Mucosa of rectum (tissue), 2 donors: Measurements from ENCODE around the gene CLDN34.

Experiments
- H3K27ac ChIP-seq, 2 donors: one replicate each; pipeline ENCODE4 v1.7.0; 2013; ENCODE audit warnings: inconsistent platforms in 2 of 2, low read depth in 2 of 2, low read length in 2 of 2
- H3K27me3 ChIP-seq, 2 donors: one replicate each; pipeline ENCODE4 v1.7.0; 2013; ENCODE audit warnings: low read length in 2 of 2; ENCODE audit not compliant: control insufficient read depth in 2 of 2, insufficient read depth in 2 of 2
- H3K36me3 ChIP-seq, 2 donors: one replicate each; pipeline ENCODE4 v1.7.0; 2013; ENCODE audit warnings: low read length in 2 of 2; ENCODE audit not compliant: control insufficient read depth in 2 of 2, insufficient read depth in 2 of 2
- H3K4me1 ChIP-seq, 2 donors: one replicate each; pipeline ENCODE4 v1.7.0; 2013; ENCODE audit warnings: low read length in 2 of 2, mild to moderate bottlenecking in 1 of 2; ENCODE audit not compliant: control insufficient read depth in 2 of 2, insufficient read depth in 2 of 2
- H3K4me3 ChIP-seq, 2 donors: one replicate each; pipeline ENCODE4 v1.7.0; 2013; ENCODE audit warnings: low read length in 2 of 2
- H3K9ac ChIP-seq, 2 donors: one replicate each; pipeline ENCODE4 v1.7.0; 2013; ENCODE audit warnings: low read length in 2 of 2, low read depth in 1 of 2, mild to moderate bottlenecking in 1 of 2
- H3K9me3 ChIP-seq, 2 donors: one replicate each; pipeline ENCODE4 v1.7.0; 2013; ENCODE audit warnings: low read length in 2 of 2; ENCODE audit not compliant: control insufficient read depth in 2 of 2
- donor health status: healthy.
- donor health status: Normal muscosa, but diverticular disease.

Gene CLDN34

GRCh38 chrX:9966775-9967408 lies at the start of gene CLDN34:
Gene CLDN34, plus strand, starts transcription at chrX:9967358. Its CDS starts 0 bp downstream, at chrX:9967358.
- Histone ChIP-seq H3K4me1 (no peaks in the 10 kb centered on the region), H3K36me3 (no peaks in the 10 kb centered on the region), H3K9ac (no peak within 1 kb of the TSS), H3K27me3 (no peaks in the 10 kb centered on the region), H3K4me3 (no peak within 1 kb of the TSS), H3K9me3 (no peaks in the 10 kb centered on the region), H3K27ac (no peak within 1 kb of the TSS)

- H3K4me3 ChIP-seq: no peak overlapping the region
- H3K9me3 ChIP-seq: no peaks in the 10 kb centered on the region
- H3K4me1 ChIP-seq: no peaks in the 10 kb centered on the region
- peaks cover 0 to 2% of the 10 kb centered on the region in 2 donors for H3K27me3 ChIP-seq
- no peak overlapping the region for H3K27ac ChIP-seq
- H3K36me3 ChIP-seq: no peaks in the 10 kb centered on the region
- no peak overlapping the region for H3K9ac ChIP-seq
Observed at GRCh38 chrX:9917861-9918260, 49.3 kb upstream of the CLDN34 start.

GRCh38 chrX:9919632-9920172 lies 47.5 kb upstream of the CLDN34 start:
- no peak overlapping the region for H3K27ac ChIP-seq
- H3K27me3 ChIP-seq: peaks cover 0 to 2% of the 10 kb centered on the region in 2 donors
- no peak overlapping the region for H3K4me3 ChIP-seq
- H3K9ac ChIP-seq: no peak overlapping the region
- H3K9me3 ChIP-seq: no peaks in the 10 kb centered on the region
- no peaks in the 10 kb centered on the region for H3K4me1 ChIP-seq
- H3K36me3 ChIP-seq: no peaks in the 10 kb centered on the region

GRCh38 chrX:9921407-9921806 lies 45.8 kb upstream of the CLDN34 start:
- Histone ChIP-seq H3K27me3 (peaks cover 0 to 2% of the 10 kb centered on the region in 2 donors), H3K4me3 (no peak overlapping the region), H3K27ac (no peak overlapping the region), H3K9ac (no peak overlapping the region), H3K9me3 (no peaks in the 10 kb centered on the region), H3K4me1 (no peaks in the 10 kb centered on the region), H3K36me3 (no peaks in the 10 kb centered on the region)

GRCh38 chrX:9923357-9923756 lies 43.8 kb upstream of the CLDN34 start:
- Histone ChIP-seq H3K27me3 (no peaks in the 10 kb centered on the region), H3K4me3 (no peak overlapping the region)

GRCh38 chrX:9926002-9926401 lies 41.2 kb upstream of the CLDN34 start:
- Histone ChIP-seq H3K9ac (no peak overlapping the region), H3K27ac (no peak overlapping the region), H3K27me3 (peaks cover 0 to 4% of the 10 kb centered on the region in 2 donors), H3K36me3 (no peaks in the 10 kb centered on the region), H3K4me3 (no peak overlapping the region), H3K9me3 (no peaks in the 10 kb centered on the region), H3K4me1 (no peaks in the 10 kb centered on the region)

More at GRCh38 chrX:9923357-9923756, 43.8 kb upstream of the CLDN34 start:
- H3K36me3 ChIP-seq: no peaks in the 10 kb centered on the region
- no peak overlapping the region for H3K9ac ChIP-seq
- H3K9me3 ChIP-seq: no peaks in the 10 kb centered on the region
- H3K4me1 ChIP-seq: no peaks in the 10 kb centered on the region
- H3K27ac ChIP-seq: no peak overlapping the region

- no peaks in the 10 kb centered on the region for H3K9me3 ChIP-seq
- no peak overlapping the region for H3K9ac ChIP-seq
- H3K27ac ChIP-seq: no peak overlapping the region
- H3K36me3 ChIP-seq: no peaks in the 10 kb centered on the region
- no peaks in the 10 kb centered on the region for H3K4me1 ChIP-seq
- peaks cover 0 to 4% of the 10 kb centered on the region in 2 donors for H3K27me3 ChIP-seq
- H3K4me3 ChIP-seq: no peak overlapping the region
Observed at GRCh38 chrX:9927698-9928482, 39.3 kb upstream of the CLDN34 start.

- H3K9ac ChIP-seq: no peak overlapping the region
- no peaks in the 10 kb centered on the region for H3K27me3 ChIP-seq
- H3K4me1 ChIP-seq: no peaks in the 10 kb centered on the region
- H3K36me3 ChIP-seq: peaks cover 0 to 5% of the 10 kb centered on the region in 2 donors
- no peaks in the 10 kb centered on the region for H3K9me3 ChIP-seq
- H3K4me3 ChIP-seq: no peak overlapping the region
- H3K27ac ChIP-seq: no peak overlapping the region
Observed at GRCh38 chrX:9935436-9935835, 31.7 kb upstream of the CLDN34 start.

- H3K4me1 ChIP-seq: peaks cover 0 to 2% of the 10 kb centered on the region in 2 donors
- H3K4me3 ChIP-seq: no peak overlapping the region
- H3K27me3 ChIP-seq: no peaks in the 10 kb centered on the region
- no peak overlapping the region for H3K9ac ChIP-seq
- peaks cover 0 to 5% of the 10 kb centered on the region in 2 donors for H3K36me3 ChIP-seq
- H3K27ac ChIP-seq: no peak overlapping the region
- no peaks in the 10 kb centered on the region for H3K9me3 ChIP-seq
Observed at GRCh38 chrX:9937761-9938160, 29.4 kb upstream of the CLDN34 start.

GRCh38 chrX:9938516-9938915 lies 28.6 kb upstream of the CLDN34 start:
- Histone ChIP-seq H3K4me3 (no peak overlapping the region), H3K9me3 (no peaks in the 10 kb centered on the region), H3K27ac (no peak overlapping the region), H3K9ac (no peak overlapping the region), H3K36me3 (peaks cover 0 to 5% of the 10 kb centered on the region in 2 donors), H3K4me1 (peaks cover 0 to 2% of the 10 kb centered on the region in 2 donors), H3K27me3 (no peaks in the 10 kb centered on the region)
